ENCODE measurements around the gene TSKU.

The TSKU gene

GRCh38 chr11:76771446-76772099 is 11.6 kb upstream of the TSKU start:
- Histone ChIP-seq H3K9ac (ENCODE audit: low read depth, low read length) (no peak overlapping the region), H3K9me3 (ENCODE audit: control insufficient read depth, insufficient read depth, low read length) (peaks cover 9% of the 10 kb centered on the region; the same call in 1 of the 2 replicates), H3K4me1 (ENCODE audit: insufficient read depth, low read length) (peaks cover 39% of the 10 kb centered on the region), H3K36me3 (ENCODE audit: insufficient read depth, low read length) (no peaks in the 10 kb centered on the region)

GRCh38 chr11:76772100-76772782 is 10.9 kb upstream of the TSKU start:
- Histone ChIP-seq H3K9me3 (ENCODE audit: control insufficient read depth, insufficient read depth, low read length) (peaks cover 14% of the 10 kb centered on the region; the same call in 1 of the 2 replicates), H3K36me3 (ENCODE audit: insufficient read depth, low read length) (no peaks in the 10 kb centered on the region), H3K4me1 (ENCODE audit: insufficient read depth, low read length) (peaks cover 39% of the 10 kb centered on the region), H3K9ac (ENCODE audit: low read depth, low read length) (no peak overlapping the region)

- Histone ChIP-seq H3K4me1 (ENCODE audit: insufficient read depth, low read length) (peaks cover 35% of the 10 kb centered on the region), H3K36me3 (ENCODE audit: insufficient read depth, low read length) (no peaks in the 10 kb centered on the region), H3K9ac (ENCODE audit: low read depth, low read length) (no peak overlapping the region), H3K9me3 (ENCODE audit: control insufficient read depth, insufficient read depth, low read length) (peaks cover 15% of the 10 kb centered on the region; the same call in 1 of the 2 replicates)
Measured at GRCh38 chr11:76772783-76773106, 10.4 kb upstream of the TSKU start.

- no peak overlapping the region for H3K9ac ChIP-seq (ENCODE audit: low read depth, low read length)
- peaks cover 19% of the 10 kb centered on the region; the same call in 1 of the 2 replicates for H3K9me3 ChIP-seq (ENCODE audit: control insufficient read depth, insufficient read depth, low read length)
- H3K4me1 ChIP-seq (ENCODE audit: insufficient read depth, low read length): peaks cover 25% of the 10 kb centered on the region
- H3K36me3 ChIP-seq (ENCODE audit: insufficient read depth, low read length): no peaks in the 10 kb centered on the region; the same call in 1 of the 2 replicates
Measured at GRCh38 chr11:76773921-76774361, 9.2 kb upstream of the TSKU start.

DNA sequence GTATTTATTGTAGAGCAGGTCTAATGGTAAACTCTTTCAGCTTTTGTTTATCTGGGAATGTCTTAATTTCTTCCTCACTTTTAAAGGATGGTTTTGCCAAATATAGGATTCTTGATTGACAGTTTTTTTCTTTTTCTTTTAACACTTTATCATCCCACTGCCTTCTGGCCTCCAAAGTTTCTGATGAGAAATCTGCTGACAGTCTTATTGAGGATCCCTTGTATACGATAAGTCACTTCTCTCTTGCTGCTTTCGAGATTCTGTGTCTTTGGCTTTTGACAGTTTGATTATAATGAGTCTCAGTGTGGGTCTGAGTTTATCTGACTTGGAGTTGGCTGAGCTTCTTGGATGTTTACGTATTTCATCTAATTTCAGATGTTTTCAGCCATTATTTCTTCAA is 6.7 kb upstream of the TSKU start:
- no peak overlapping the region for H3K9ac ChIP-seq (ENCODE audit: low read depth, low read length)
- no peaks in the 10 kb centered on the region; the same call in 1 of the 2 replicates for H3K36me3 ChIP-seq (ENCODE audit: insufficient read depth, low read length)
- peaks cover 19% of the 10 kb centered on the region; the same call in 1 of the 2 replicates for H3K9me3 ChIP-seq (ENCODE audit: control insufficient read depth, insufficient read depth, low read length)
- H3K4me1 ChIP-seq (ENCODE audit: insufficient read depth, low read length): peaks cover 21% of the 10 kb centered on the region

- Histone ChIP-seq H3K9me3 (ENCODE audit: control insufficient read depth, insufficient read depth, low read length) (peaks cover 19% of the 10 kb centered on the region; the same call in 1 of the 2 replicates), H3K4me1 (ENCODE audit: insufficient read depth, low read length) (peaks cover 20% of the 10 kb centered on the region), H3K9ac (ENCODE audit: low read depth, low read length) (no peak overlapping the region), H3K36me3 (ENCODE audit: insufficient read depth, low read length) (no peaks in the 10 kb centered on the region; the same call in 1 of the 2 replicates)
Measured at GRCh38 chr11:76777305-76777704, 5.9 kb upstream of the TSKU start.

DNA sequence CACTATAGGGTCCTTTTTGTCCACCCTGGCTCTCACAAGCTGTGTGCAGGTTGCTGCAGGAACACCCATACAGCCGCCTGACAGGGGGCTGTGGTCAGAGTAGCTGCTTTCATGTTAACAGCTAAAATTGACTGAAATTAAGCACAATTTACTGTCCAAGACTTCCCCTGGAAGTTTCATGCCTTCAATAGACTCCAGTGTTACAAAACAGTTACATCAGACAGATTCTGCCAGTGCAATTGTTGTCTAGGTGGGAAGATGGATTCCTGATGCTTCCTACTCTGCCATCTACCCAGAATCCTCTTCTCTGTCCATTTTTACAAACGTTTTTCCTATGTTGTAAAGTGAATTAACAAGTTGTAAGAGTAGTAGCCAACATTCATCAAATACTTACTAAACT is 5.3 kb upstream of the TSKU start:
- Histone ChIP-seq H3K9ac (ENCODE audit: low read depth, low read length) (no peak overlapping the region), H3K4me1 (ENCODE audit: insufficient read depth, low read length) (peaks cover 17% of the 10 kb centered on the region), H3K36me3 (ENCODE audit: insufficient read depth, low read length) (no peaks in the 10 kb centered on the region; the same call in 1 of the 2 replicates), H3K9me3 (ENCODE audit: control insufficient read depth, insufficient read depth, low read length) (peaks cover 19% of the 10 kb centered on the region; the same call in 1 of the 2 replicates)

- peaks cover 19% of the 10 kb centered on the region; the same call in 1 of the 2 replicates for H3K9me3 ChIP-seq (ENCODE audit: control insufficient read depth, insufficient read depth, low read length)
- peaks cover 17% of the 10 kb centered on the region for H3K4me1 ChIP-seq (ENCODE audit: insufficient read depth, low read length)
- no peaks in the 10 kb centered on the region; the same call in 1 of the 2 replicates for H3K36me3 ChIP-seq (ENCODE audit: insufficient read depth, low read length)
- no peak overlapping the region for H3K9ac ChIP-seq (ENCODE audit: low read depth, low read length)
Measured at GRCh38 chr11:76778874-76779273, 4.3 kb upstream of the TSKU start.

GRCh38 chr11:76781046-76781801 is 1.9 kb upstream of the TSKU start:
- Histone ChIP-seq H3K4me1 (ENCODE audit: insufficient read depth, low read length) (peaks cover 28% of the 10 kb centered on the region), H3K9me3 (ENCODE audit: control insufficient read depth, insufficient read depth, low read length) (peaks cover 13% of the 10 kb centered on the region; the same call in 1 of the 2 replicates), H3K9ac (ENCODE audit: low read depth, low read length) (no peak overlapping the region), H3K36me3 (ENCODE audit: insufficient read depth, low read length) (no peaks in the 10 kb centered on the region; the same call in 1 of the 2 replicates)

DNA sequence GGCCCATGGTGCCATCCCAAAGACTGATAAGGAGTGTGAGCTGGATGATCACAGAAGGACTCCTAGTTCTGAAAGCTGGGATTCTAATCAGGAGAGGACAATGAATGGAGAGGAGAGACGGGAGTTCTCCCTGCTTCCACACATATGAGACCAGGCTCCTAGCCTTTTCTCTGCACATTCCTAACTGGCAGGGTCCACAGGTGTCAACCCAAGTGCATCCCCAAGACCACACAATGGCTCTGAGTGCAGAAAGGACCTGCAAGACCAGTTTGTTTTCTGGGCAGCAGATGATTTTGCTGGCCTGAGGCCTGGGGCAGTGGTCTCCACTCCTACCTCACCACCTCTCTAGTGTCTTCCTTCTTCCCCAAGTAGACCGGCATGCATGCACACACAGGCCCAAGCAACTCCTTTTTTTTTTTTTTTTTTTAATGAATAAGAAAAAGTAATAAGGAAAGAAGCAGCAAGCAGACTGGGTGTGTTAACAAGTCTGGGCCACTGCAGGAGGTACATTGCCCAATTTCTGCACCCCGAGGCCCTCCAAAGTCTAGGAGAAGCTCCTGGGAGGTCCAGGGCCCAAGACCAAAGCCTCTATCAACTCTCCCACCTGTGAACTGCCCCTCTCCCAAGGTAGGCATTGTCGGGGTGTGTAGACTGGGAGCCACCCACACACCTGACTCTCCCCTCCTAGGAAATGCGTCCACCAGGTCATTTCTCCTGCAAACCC is 1.2 kb upstream of the TSKU start:
- peak overlapping the region; percentile 92 for H3K9ac ChIP-seq (ENCODE audit: low read depth, low read length)

GRCh38 chr11:76782531-76783293 is 444 bp upstream of the TSKU start:
- peaks cover 30% of the 10 kb centered on the region for H3K4me1 ChIP-seq (ENCODE audit: insufficient read depth, low read length)
- peaks cover 5% of the 10 kb centered on the region; the same call in 1 of the 2 replicates for H3K9me3 ChIP-seq (ENCODE audit: control insufficient read depth, insufficient read depth, low read length)
- H3K36me3 ChIP-seq (ENCODE audit: insufficient read depth, low read length): no peaks in the 10 kb centered on the region; the same call in 1 of the 2 replicates
- peak overlapping the region; percentile 92 for H3K9ac ChIP-seq (ENCODE audit: low read depth, low read length)

More for the DNA sequence above, 1.2 kb upstream of the TSKU start:
- Histone ChIP-seq H3K9me3 (ENCODE audit: control insufficient read depth, insufficient read depth, low read length) (peaks cover 6% of the 10 kb centered on the region; the same call in 1 of the 2 replicates), H3K36me3 (ENCODE audit: insufficient read depth, low read length) (no peaks in the 10 kb centered on the region; the same call in 1 of the 2 replicates), H3K4me1 (ENCODE audit: insufficient read depth, low read length) (peaks cover 30% of the 10 kb centered on the region)

- H3K4me1 ChIP-seq (ENCODE audit: insufficient read depth, low read length): peaks cover 30% of the 10 kb centered on the region
- peak overlapping the region; percentile 85 for H3K9ac ChIP-seq (ENCODE audit: low read depth, low read length)
- no peaks in the 10 kb centered on the region for H3K9me3 ChIP-seq (ENCODE audit: control insufficient read depth, insufficient read depth, low read length)
Measured at GRCh38 chr11:76783896-76784813, 999 bp downstream of the TSKU start.

More at GRCh38 chr11:76783896-76784813, 999 bp downstream of the TSKU start:
- H3K36me3 ChIP-seq (ENCODE audit: insufficient read depth, low read length): no peaks in the 10 kb centered on the region

Data from ES-I3 (cell line).